Activated CD4-positive, CD25-positive, alpha-beta regulatory T cell treated with anti-CD3 and anti-CD28 coated beads, Interleukin-2, amount 50 U/mL, for 16 hours (primary cell): ENCODE data around the gene CFP.

Source experiments
- DNase-seq: peaks from one replicate; pipeline ENCODE4 v3.0.0-alpha.2; 2020; ENCODE audit warnings: low read depth, low spot score

CFP gene

GRCh38 chrX:47574076-47574546 is 55.6 kb downstream of the CFP start:
- DNase-seq = no peak

GRCh38 chrX:47573341-47574075 is 56.2 kb downstream of the CFP start:
- no peak for DNase-seq
